Upper lobe of left lung (tissue), 6 donors: ENCODE results near the gene USP24. TPM values are rescaled to one million over a fixed set of nuclear protein-coding genes. Genes with fewer than 3 reads are reported as not detected.

ENCODE experiments used
- ATAC-seq, 2 donors: fragments of 200-7000 bp; cut with Tn5 transposase; one replicate each; pipeline ENCODE4 v1.9.1; 2022; ENCODE audit warnings: mild to moderate bottlenecking in 2 of 2, moderate library complexity in 2 of 2; ENCODE audit not compliant: low FRiP score in 2 of 2
- DNase-seq, 2 donors: peaks; one replicate each; pipeline ENCODE4 v3.0.0-alpha.2; 2019 to 2020
- H3K27ac ChIP-seq, 4 donors: fragments of 200-600 bp; sonication (generic); one replicate each; pipeline ENCODE4 v1.5.1; 2016 to 2019
- H3K27me3 ChIP-seq, 4 donors: fragments of 200-600 bp; sonication (generic); one replicate each; pipeline ENCODE4 v1.5.1; 2017 to 2019
- H3K36me3 ChIP-seq, 4 donors: fragments of 200-600 bp; sonication (generic); one replicate each; pipeline ENCODE4 v1.5.1; 2016 to 2019
- H3K4me1 ChIP-seq, 4 donors: fragments of 200-600 bp; sonication (generic); one replicate each; pipeline ENCODE4 v1.5.1; 2018 to 2019
- H3K4me3 ChIP-seq, 4 donors: fragments of 200-600 bp; sonication (generic); one replicate each; pipeline ENCODE4 v1.5.1; 2017 to 2019; ENCODE audit warnings: mild to moderate bottlenecking in 2 of 4, moderate library complexity in 1 of 4
- H3K9me3 ChIP-seq, 4 donors: fragments of 200-600 bp; sonication (generic); one replicate each; pipeline ENCODE4 v1.5.1; 2018 to 2019
- EP300 ChIP-seq, 4 donors: sonication (generic); formaldehyde crosslinking; IDR thresholded peaks; one replicate each; pipeline ENCODE4 v1.5.1; 2017; ENCODE audit warnings: antibody characterized with exemption in 4 of 4, control low read depth in 2 of 4
- POLR2A ChIP-seq, 4 donors: fragments of 450-650 bp; IDR thresholded peaks; one replicate each; pipeline ENCODE4 v1.5.1; 2016 to 2017; ENCODE audit warnings: antibody characterized with exemption in 4 of 4, mild to moderate bottlenecking in 2 of 4
- POLR2AphosphoS5 ChIP-seq, 2 donors: sonication (generic); formaldehyde crosslinking; IDR thresholded peaks; one replicate each; pipeline ENCODE4 v1.5.1; 2017; ENCODE audit warnings: antibody characterized with exemption in 2 of 2
- WGBS, 2 donors: methylation state at CpG; one replicate each; pipeline ENCODE4 v1.1.5; 2017 to 2018; 5-methylcytosine and 5-hydroxymethylcytosine counted together
- total RNA-seq, 6 donors: library from RNA; depleted of rRNA in 4 of 6; stranded (reverse); fragments of >200 nt in 4 of 6; gene quantifications; one replicate each; pipeline versions ENCODE4 v1.1.0 to v1.2.1, GENCODE V29; 2016 to 2021
- TF ChIP-seq, protein P1 (sequence below), 6 experiments: fragments of 450-650 bp in 4 of 6; fragments of 200-600 bp in 2 of 6; sonication (generic) in 2 of 6; IDR thresholded peaks; one replicate each; pipeline ENCODE4 v1.5.1; 2016 to 2019; ENCODE audit warnings: antibody characterized with exemption in 6 of 6
- donor health status: DM: no; HTN: no; CAD: no; lungs with moderate emphysema.
- donor health status: DM: no; HTN: yes; CAD: no; lungs with severe emphysema.

Gene USP24
- total RNA-seq, 6 donors from 2014 or later = 31.9 to 57.6 (median 41.9) TPM

DNA sequence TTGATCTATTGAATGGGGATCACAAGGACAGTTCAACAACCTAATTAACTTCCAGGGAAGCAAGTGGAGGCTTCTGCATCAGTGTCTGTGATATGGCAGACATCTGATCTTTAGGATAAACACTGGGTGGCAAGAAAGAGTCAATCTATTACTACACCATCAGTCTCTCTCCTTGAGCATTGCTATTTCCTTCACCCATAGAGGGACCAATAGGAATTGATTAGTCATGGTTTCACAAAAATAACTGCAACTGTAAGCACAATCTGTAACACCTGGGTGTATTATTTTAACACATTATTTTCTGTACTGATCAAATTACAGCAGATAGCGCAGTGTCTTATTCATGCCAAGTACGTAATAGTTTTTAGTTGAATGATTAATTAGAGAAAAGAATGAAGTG is 50.3 kb downstream of the USP24 start:
- TF ChIP-seq POLR2AphosphoS5 (IDR thresholded peaks at IDR 0.05) (no peak), EP300 (IDR thresholded peaks at IDR 0.05) (no peak), POLR2A (IDR thresholded peaks at IDR 0.05) (no peak)
- TF ChIP-seq, protein P1, sequence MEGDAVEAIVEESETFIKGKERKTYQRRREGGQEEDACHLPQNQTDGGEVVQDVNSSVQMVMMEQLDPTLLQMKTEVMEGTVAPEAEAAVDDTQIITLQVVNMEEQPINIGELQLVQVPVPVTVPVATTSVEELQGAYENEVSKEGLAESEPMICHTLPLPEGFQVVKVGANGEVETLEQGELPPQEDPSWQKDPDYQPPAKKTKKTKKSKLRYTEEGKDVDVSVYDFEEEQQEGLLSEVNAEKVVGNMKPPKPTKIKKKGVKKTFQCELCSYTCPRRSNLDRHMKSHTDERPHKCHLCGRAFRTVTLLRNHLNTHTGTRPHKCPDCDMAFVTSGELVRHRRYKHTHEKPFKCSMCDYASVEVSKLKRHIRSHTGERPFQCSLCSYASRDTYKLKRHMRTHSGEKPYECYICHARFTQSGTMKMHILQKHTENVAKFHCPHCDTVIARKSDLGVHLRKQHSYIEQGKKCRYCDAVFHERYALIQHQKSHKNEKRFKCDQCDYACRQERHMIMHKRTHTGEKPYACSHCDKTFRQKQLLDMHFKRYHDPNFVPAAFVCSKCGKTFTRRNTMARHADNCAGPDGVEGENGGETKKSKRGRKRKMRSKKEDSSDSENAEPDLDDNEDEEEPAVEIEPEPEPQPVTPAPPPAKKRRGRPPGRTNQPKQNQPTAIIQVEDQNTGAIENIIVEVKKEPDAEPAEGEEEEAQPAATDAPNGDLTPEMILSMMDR (IDR thresholded peaks at IDR 0.05) = no peak
- H3K4me3 ChIP-seq = no peak overlapping the region
- H3K36me3 ChIP-seq = peaks cover 8 to 75% (median 17%) of the 10 kb centered on the region in 4 donors
- ATAC-seq (no peak), DNase-seq (no peak)
- 95 to 96% methylated on average over 2 of the region's 2 CpGs for WGBS, 2 donors
- H3K27ac ChIP-seq = no peak overlapping the region
- H3K9me3 ChIP-seq = no peaks in the 10 kb centered on the region
- no peaks in the 10 kb centered on the region for H3K4me1 ChIP-seq
- no peaks in the 10 kb centered on the region for H3K27me3 ChIP-seq

DNA sequence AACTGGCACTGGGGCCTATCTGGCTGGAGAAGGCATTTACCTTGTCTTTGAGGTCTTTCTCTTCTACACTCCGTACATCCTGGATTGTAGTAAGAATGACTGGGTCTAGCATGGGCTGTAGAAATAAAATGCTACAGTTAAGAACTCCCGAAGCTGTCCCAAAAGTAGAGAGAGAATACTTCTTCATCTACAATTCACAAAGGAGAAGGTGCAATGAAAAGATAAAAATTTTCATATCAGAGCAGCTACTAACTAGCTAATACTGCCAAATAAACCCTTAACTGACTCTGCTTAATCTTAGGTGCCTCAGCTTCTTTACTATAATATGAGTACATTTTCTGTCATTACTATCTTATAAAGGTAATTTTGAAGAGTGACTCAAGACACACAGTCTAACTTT is 55.6 kb downstream of the USP24 start:
- Histone ChIP-seq H3K27me3 (no peaks in the 10 kb centered on the region), H3K36me3 (peaks cover 10 to 83% (median 21%) of the 10 kb centered on the region in 4 donors), H3K4me1 (no peaks in the 10 kb centered on the region), H3K9me3 (no peaks in the 10 kb centered on the region), H3K27ac (no peak overlapping the region), H3K4me3 (no peak overlapping the region)
- no peak for ATAC-seq
- TF ChIP-seq POLR2A (IDR thresholded peaks at IDR 0.05) (no peak), POLR2AphosphoS5 (IDR thresholded peaks at IDR 0.05) (no peak), EP300 (IDR thresholded peaks at IDR 0.05) (no peak)
- TF ChIP-seq, protein P1 (IDR thresholded peaks at IDR 0.05) = no peak
- 94 to 97% methylated on average over 2 of the region's 2 CpGs for WGBS, 2 donors
- no peak for DNase-seq

DNA sequence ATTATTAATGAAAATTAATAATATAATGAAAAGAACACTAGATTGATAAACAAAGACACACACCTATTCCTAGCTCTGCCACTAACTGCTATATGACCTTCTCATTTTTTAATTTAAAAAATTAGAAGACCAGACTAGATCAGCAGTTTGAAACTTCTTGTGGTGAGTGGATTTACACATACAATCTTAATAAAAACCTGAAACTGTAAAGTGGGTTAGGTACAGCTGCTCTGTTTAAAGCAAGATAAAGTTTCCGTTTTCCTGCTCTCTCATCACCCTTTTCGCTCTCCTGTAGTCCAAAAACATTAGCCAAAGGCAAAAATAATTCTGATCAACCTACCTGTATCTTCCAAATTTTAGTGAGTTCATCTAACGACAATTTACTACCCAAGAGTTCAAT is 58.6 kb downstream of the USP24 start:
- 95 to 96% methylated on average over 3 of the region's 3 CpGs for WGBS, 2 donors
- DNase-seq (no peak), ATAC-seq (no peak)
- no peak overlapping the region for H3K27ac ChIP-seq
- no peaks in the 10 kb centered on the region for H3K27me3 ChIP-seq
- H3K9me3 ChIP-seq = no peaks in the 10 kb centered on the region
- H3K4me3 ChIP-seq = no peak overlapping the region
- peaks cover 0 to 5% (median 0%) of the 10 kb centered on the region in 4 donors for H3K4me1 ChIP-seq
- TF ChIP-seq POLR2A (IDR thresholded peaks at IDR 0.05) (no peak), POLR2AphosphoS5 (IDR thresholded peaks at IDR 0.05) (no peak), EP300 (IDR thresholded peaks at IDR 0.05) (no peak)
- TF ChIP-seq, protein P1 (IDR thresholded peaks at IDR 0.05) = no peak
- H3K36me3 ChIP-seq = peaks cover 23 to 96% (median 28%) of the 10 kb centered on the region in 4 donors

DNA sequence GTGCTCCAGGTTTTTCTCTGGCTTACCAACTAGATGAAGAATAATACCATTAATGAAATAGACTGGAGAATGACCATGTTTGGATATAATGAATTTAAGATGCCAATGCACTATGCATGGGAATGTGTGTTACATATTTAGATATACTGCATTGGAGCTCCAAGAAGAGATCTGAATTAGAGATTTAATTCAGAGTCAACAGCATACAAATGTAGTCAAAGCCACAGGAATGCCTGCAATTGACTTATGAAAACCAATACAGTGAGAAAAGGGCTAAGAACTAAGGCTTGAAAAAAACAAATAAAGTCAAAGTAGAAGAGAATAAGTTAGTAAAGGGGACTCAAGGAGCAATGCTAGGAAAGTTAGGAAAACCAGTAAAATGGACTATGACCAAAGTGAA is 59.1 kb downstream of the USP24 start:
- Histone ChIP-seq H3K4me1 (peaks cover 0 to 5% (median 0%) of the 10 kb centered on the region in 4 donors), H3K36me3 (peaks cover 17 to 91% (median 26%) of the 10 kb centered on the region in 4 donors), H3K27ac (no peak overlapping the region), H3K4me3 (no peak overlapping the region), H3K9me3 (no peaks in the 10 kb centered on the region), H3K27me3 (no peaks in the 10 kb centered on the region)
- no peak for ATAC-seq
- no peak for DNase-seq
- TF ChIP-seq, protein P1 (IDR thresholded peaks at IDR 0.05) = no peak
- TF ChIP-seq POLR2AphosphoS5 (IDR thresholded peaks at IDR 0.05) = no peak

DNA sequence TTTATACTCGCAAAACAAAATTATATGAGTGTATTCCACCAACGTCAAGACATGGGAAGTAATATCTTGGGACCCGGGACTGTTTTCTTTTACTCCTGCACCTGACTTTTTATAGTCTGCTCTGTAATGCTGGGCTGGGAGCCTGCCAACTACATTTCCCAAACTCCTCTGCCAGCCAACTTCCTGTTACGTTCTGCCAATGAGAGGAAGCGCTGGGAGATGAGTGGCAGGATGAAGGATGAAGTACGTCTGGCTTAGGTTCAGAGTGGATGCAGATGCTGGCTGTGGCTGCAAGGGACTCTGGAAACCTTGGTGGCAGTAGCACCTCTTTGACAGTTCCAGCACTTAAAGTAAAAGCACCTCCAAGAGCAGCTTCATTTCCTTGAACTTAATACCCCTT is 59.6 kb downstream of the USP24 start:
- Histone ChIP-seq H3K9me3 (no peaks in the 10 kb centered on the region), H3K4me3 (no peak overlapping the region), H3K27ac (no peak overlapping the region), H3K36me3 (peaks cover 13 to 85% (median 26%) of the 10 kb centered on the region in 4 donors), H3K27me3 (no peaks in the 10 kb centered on the region), H3K4me1 (peaks cover 0 to 5% (median 0%) of the 10 kb centered on the region in 4 donors)
- ATAC-seq = no peak
- 43 to 56% methylated on average over 6 of the region's 6 CpGs for WGBS, 2 donors
- no peak for TF ChIP-seq POLR2A (IDR thresholded peaks at IDR 0.05)
- no peak for TF ChIP-seq EP300 (IDR thresholded peaks at IDR 0.05)
- no peak for TF ChIP-seq POLR2AphosphoS5 (IDR thresholded peaks at IDR 0.05)
- TF ChIP-seq, protein P1 (IDR thresholded peaks at IDR 0.05) = no peak
- peak in 1 of 2 donors; percentile 33 for DNase-seq
